ENCODE data around the gene LHCGR.
"Not testable (repeated sequence)": the region's sequence is repeated elsewhere in the genome, so short reads cannot be mapped to it uniquely, and the experiment has no call there.

LHCGR gene

DNA sequence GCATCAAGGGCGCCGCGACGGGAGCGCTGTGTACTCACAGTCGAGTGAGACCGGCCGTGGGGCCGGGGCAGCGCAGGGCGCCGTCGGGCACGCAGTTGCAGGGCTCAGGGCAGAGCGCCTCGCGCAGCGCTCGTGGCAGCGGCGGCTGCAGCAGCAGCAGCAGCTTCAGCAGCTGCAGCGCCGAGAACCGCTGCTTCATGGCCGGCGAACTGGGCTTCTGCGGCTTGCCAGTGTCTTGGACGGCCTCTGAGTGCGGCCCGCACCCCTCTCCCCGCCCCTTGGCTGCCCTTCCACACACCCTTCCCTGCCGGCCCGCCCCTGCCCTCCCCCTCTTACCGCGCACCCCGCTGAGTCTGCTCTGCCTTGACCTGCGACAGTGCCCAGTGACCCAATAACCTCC lies at the start of gene LHCGR:
Gene LHCGR, minus strand, starts transcription at position 252 of the 400 bp plus-strand sequence. Its CDS starts 53 bp downstream, at position 199.
- no peak for DNase-seq

DNA sequence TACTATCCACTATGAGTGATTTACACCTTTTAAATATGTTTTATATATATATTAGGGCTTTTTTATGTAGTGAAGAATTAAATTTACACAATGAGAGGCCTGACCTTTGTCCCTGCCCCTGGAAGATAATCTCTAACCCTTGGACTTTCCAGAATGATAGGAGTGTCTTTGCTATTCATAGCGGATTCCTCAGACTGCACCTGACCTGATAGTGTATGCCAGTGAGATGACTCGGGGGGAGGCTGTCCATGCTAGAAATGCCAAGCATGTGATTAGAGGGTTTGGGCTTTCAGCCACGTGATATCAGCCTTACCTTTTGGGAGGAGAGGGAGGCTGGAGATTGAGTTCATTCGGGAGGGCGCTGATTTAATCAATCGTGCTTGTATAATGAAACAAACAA lies 44.1 kb upstream of the LHCGR start:
- no peak for DNase-seq

DNA sequence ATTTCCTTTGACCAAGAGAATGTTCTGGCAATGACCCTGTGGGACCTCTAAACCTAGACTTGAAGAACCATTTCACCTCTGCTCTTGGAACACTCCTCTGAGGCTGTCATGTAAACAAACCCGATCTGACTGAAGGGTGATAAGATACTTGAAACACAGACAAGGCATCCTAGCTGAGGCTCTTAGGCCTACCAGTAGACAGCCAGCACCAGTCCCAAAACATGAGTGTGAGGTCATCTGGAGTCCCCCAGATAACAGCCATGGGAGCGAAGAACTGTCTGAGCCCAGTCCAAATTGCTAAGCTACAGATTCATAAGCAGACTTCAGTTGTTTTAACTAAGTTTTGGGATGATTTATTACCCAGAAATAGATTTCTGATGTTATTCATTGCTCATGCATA lies 39.5 kb upstream of the LHCGR start:
- DNase-seq, result no peak

DNA sequence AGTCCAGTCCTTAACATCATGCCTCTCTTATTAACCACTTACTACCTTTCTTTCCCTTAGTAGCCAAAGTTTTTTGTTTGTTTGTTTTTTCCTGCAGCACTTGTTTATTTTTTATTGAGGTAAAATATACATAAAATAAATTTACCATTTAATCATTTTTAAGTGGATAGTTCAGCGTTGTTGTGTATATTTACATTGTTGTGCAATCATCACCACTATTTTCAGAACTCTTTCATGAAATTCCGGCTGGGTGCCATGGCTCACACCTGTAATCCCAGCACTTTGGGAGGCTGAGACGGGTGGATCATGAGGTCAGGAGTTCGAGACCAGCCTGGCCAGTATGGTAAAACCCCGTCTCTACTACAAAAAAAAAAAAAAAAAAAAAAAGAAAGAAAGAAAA lies 38.1 kb upstream of the LHCGR start:
- no peak for DNase-seq

DNA sequence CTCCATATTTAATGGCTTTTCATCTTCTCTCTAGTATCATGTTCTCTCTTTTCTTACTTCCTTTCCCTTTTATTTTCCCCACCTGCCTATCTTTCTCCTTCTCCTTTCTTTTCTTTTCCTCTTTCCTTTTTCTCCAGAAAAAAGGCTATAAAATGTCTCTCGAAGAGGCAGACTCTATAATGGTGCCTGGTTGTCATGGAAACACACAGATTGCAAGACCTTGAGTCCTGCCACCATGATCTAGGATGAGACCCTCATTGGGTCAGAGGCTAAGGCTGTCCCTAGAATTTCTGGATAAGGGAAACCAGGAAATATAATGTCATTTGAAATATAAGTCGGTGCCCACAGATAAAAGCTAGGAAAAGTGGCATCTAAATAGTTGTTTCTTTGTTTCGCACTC lies 36.5 kb upstream of the LHCGR start:
- no peak for DNase-seq

DNA sequence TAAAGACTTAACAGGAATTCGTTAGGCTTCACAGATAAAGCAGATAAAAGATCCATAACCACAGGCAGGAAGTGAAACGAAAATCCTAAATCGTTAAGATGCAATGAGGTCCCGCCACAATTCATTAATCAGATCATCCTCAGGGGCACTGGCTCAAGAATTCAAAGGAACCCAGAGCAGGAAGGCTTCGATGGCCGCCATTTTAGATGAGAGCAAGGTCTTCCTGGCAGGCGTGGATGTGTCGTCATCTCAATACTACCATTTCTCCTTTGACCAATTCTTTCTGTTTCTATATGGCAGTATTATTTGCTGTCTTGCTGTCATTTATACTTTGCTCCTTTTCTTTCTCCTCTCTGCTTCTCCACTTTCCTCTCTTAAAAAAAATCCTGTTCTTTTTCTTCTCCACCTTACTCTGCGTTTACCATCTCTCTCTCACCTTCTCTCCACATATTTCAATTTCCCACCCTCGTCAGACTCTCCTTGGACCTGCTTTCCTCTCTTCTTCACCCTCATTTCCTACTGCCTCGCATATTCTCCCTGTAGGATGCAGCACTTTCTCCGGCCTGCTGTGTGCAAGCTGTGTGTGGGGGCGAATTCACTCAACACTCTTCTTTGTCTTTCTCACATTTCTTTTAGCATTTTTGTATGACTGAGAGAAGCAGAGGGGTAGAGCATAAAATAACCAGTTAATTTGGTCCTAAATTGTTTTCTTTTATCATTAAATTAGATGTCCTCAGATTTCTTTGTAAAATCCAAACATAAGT lies 35.1 kb upstream of the LHCGR start:
- no peak for DNase-seq

DNA sequence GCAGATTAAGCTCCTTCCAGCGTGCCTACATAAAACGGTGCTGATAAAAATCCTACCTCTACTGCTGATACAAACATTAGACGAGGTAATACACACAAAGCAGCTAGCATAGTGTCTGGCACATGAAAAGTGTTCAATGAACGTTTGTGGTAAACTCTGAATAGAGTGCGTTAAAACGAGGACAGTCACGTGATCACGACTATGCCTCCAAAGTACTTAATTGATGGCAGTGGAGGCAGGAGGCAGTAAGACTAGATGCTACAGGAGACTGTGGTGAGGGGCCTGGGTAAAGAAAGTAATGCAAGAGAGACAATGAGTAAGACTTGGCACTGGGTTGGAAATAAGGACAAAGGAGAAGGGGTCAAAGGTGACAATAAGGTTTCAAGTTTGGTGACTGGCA lies 32.1 kb upstream of the LHCGR start:
- DNase-seq, result no peak

DNA sequence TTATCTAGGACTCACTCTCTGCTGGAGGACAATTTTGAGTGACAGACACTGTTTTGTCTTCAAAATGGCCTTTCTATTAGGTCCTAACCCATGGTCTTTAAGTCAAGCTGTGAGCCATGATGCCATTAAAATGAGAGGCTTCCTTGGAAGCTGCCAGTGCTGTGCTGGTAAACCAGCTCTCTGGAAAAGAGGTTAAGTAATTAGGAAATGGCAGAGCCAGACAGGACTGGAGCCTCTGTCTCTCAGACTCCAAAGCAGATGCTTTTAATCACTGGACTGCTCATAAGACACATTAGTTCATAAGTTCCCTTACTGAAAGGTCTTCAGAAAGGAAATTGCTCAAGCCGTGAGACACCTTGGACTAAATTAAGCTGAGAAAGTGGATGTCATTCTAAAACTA lies 25.8 kb upstream of the LHCGR start:
- DNase-seq, result no peak

DNA sequence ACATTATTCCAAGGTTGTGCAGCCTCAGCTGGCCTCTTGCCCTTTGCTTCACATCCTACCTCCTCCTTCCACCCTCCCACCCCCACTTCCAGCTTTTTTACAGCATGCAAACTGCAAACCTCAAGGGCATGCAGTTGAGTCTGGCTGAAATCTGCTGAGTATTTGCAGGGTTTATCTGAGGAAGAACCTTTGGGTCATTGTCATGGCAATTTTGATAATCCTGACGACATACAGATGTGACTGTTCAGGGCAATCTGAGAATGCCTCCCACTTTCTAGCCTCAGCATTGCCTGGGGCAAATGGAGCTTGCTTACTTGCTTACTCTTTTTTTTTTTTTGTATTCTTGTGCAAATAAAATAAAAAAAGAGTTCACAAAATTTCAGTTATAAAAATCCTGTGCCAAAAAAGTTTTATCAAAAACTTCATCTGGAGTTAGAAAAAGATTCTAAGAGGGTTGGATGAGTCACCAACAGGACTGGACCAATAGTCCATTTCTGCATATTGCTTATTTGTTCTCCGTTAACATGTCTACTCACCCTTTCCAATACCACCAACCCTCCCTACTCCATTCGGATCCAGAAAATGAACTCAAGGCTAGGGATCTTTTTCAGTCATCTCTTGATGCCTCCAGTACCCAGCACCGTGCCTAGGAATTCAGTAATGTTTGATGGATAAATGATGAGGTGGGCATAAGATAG lies 23.6 kb upstream of the LHCGR start:
- DNase-seq, result no peak

DNA sequence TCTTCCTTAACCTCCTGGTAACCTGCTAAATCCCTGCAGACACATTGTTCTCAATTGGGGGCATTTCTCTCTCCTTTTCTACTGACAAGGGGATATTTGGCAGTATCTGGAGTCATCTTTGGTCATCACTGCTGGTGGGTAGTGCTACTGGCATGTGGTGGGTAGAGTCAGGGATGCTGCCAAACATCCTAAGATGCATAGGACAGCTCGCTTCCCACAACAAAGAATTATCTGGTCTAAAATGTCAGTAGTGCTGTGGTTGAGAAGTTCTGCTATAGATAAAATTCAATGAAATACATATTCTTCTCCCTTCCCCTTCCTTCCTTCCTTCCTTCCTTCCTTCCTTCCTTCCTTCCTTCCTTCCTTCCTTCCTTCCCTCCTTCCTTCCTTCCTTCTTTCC lies 18.7 kb upstream of the LHCGR start:
- no peak for DNase-seq

DNA sequence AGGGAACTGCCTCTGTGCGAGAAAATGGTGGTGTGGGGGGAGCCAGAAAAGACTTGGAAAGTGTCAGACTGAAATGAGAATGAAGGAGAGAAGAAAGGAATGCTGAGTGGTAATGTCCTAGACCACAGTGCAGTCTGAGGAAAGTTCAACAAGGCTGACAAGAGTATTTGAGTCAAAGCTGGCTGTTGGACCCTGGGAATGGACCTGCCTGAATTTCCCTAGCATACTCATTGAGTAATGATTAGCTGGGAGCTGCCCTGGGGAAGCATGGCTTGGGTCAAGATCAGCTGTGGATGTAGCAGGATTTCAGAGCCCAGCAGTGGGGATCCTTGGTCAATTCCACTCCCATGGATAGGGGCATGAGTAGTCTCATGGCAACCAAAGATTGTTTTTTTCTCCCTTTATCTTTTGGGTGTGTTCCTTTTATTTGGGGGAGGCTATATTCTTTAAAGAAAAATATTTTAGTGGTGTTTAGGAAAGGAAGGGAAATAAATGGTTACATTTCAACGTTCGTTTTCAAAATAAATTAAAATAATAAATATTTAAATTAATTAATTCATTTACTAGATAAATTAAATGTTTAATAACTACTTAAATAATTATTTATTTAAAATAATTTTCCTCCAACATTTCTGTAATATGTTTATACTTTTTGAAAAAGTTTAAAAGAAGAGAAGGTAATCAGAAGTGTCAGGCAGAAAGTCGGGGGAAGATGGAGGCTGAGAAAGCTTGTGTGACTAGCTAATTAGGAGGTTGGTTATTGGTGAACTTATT lies 15.9 kb upstream of the LHCGR start:
- DNase-seq, result no peak

DNA sequence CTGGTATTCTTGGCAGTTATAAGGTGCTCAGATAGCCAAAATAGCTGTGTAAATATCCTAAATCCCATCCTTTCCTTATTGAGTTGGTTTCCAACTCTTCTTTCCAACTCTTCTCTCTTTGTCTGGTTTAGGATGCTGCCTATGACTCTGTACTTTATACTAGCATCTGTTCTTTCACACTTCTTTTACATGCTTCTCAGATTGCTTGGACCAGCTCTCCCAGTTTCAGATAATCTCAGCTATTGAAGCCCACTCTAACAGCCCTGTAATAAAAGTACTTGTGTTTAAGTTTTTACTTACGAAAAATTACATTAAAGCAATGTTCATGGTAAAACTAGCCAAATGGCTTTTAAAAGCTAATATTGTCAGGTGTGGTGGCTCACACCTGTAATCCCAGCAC lies 14.7 kb upstream of the LHCGR start:
- no peak for DNase-seq

DNA sequence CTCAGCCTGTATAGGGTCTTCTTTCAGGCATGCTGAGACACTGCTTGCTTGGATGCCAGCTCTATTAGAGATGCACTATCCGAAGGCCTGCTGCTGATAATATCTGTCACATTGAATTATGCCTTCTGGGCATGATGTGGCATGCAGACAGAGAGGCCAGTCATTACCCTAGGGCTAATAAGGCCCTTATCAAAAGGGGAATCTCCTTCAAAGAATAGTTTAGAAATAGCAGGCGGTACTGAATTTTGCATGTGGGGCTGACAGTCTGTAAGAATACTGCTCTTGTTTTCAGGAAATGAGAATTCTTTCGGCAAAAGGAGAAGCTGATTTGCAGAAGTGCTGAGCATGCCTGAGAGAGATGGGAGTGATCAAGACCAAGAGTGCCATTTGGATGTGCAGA lies 13.1 kb upstream of the LHCGR start:
- no peak for DNase-seq

DNA sequence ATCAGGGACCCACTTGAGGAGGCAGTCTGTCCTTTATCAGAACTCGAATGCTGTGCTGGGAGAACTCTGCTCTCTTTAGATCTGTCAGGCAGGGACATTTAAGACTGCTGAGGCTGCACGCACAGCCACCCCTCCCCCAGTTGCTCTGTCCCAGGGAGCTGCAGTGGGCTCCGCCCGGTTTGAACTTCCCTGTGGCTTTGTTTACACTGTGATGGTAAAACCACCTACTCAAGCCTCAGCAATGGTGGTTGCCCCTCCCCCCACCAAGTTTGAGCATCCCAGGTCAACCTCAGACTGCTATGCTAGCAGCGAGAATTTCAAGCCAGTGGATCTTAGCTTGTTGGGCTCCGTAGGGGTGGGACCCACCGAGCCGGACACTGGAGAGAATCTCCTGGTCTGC lies 11.8 kb upstream of the LHCGR start:
- no peak for DNase-seq

DNA sequence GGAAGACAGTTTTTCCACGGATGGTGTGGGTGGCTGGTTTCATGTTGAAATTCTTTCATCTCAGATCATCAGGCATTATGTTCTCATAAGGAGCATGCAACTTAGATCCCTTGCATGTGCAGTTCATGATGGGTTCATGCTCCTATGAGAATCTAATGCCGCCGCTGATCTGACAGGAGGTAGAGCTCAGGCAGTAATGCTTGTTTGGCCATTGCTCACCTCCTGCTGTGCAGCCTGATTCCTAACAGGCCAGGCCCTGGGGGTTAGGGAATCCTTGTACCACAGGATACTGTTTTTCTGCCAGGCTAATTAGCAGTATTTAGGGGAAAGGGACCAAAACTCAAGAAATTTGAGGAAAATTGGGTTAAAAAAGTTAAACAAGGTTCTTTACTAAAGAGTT lies 5.3 kb upstream of the LHCGR start:
- no peak for DNase-seq

DNA sequence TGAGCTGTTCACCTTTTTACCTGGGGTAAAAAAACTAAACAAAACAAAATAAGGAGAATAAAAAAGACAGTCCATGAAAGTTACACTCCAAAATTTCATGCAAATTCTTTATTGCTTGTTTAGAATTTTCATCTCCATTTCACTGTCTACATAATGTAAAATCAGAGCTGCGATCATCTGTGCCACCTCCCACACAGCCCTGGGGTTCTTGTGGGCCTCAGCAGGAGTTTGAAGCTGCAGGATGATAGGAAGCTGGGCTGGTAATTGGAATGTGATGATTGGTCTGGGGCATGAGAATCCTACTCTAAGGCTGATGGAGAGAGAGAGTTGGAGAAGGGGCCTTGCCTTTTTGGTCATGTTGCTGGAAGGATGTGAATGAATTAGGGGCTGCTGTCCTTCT lies 4.2 kb upstream of the LHCGR start:
- no peak for DNase-seq

DNA sequence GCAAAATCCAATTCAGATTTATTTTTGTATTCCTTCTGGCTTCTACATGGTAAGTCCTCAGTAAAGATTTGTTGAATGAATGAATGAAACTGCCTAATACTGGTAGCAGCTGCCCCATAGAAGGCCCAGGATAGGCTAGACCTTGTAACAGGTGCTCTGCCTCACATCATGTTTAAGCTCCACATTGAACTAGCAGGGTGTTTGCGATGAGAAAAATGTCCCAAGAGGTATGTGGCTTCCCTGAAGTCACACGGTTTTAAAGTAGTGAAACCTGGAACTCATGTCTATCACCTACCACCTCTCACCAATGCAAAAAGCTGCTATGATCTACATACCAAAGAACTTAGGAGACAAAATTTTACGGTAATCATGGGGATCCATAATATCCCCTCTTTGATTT lies 765 bp upstream of the LHCGR start:
- DNase-seq, result no peak

DNA sequence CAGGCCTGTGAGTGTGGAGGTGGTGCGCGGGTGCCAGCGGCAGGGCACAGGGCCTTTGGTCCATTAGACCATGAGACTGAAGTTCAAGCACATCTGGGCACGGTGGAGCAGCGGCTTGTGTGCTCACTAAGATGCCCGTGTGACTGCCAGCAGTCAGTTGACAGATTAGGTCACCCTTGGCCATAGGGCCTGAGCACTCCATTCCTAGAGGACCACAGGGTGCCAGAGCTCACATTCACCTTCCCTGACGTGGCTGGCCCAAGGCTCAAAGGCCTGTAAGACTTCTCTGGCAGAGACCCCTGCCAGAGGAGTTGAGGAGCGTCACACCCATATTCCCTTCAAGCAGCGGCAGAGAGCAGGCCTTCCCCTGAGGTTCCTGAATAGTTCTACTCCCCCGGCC lies 650 bp downstream of the LHCGR start:
- DNase-seq, result no peak

DNA sequence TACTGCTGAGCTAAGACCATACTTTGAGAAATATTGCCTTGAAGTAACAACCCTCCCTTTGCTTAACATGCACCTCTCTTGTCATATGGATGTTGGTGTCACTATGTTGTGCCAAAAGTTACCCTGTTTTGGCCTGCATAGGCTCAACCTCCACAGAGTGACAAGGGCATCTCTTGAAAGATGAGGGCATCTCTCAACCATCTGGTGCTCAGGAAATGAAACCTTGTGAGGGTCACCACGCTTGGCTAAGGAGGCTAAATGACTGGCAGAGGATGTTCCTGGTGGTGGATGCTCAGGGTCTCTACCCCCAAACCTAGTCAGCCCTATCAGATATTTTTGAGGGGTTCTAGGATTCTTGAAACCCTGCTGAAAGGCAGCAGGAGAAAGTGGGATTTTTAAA lies 2.3 kb downstream of the LHCGR start:
- no peak for DNase-seq

DNA sequence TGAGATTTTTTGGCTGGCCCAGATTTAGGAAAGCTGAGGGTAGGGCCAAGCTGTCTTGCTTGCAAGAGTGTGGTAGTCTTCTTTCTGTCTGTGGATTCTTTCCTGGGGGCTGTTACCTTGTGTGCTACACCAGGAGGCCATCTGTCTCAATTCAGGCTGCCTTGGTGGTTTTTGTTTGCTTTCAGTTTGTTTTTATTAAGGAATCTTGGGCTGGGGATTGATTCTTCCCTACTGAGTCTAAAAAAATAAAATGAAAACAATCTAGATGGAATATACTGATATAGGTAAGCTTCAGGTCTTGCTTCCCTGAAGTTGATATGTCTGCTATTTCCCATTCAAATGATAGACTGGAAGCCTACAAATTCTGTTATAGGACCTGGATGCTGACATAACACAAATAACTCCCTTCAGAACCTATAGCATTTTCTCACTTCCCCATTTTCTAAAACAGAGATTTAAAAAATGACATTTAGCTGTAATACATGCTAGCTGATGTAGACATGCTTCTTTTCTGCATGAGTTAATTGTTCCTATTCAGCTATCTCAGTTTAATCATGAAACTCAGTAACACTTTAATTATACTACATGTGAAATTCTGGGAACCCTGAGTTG lies 5.3 kb downstream of the LHCGR start:
- DNase-seq, result no peak

DNA sequence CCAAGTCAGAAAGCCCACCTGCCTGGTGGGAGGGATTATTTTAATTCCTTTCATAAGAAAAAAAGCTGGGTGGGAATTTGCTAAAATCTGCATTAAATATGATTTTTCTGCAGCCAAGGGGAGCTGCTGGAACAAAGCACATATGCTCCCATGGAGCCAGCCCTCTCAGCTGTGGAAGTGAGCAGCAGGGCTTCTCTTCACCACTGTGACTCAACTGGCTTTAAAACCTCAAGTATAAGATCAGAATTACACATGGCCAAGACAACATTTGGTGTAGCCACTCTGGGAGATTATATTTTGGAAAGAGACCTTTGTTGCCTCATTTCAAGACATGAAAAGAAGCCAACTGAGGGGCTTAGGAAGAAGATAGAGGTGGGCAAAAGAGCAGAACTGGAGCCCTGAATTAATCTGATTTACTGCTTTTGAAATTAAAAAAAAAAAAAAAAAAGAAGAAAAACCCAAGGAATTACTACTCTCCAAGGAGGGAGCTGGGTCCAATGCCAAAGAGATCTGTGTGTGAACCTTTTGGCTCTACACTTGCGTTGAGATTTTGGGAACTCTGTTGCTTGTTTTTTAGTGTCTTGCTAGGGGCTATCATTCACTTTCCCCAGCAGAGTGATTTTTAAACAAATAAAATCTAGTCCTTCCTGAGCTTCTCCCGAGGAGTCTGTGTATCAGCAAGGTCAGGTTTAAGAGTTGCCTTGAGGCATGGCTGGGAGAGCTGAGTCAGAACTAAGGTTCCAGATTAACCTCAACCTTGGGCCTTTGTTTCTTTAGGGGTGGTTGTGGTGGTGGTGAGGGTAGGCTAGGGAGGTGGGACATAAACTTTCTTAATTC lies 6.0 kb downstream of the LHCGR start:
- no peak for DNase-seq

DNA sequence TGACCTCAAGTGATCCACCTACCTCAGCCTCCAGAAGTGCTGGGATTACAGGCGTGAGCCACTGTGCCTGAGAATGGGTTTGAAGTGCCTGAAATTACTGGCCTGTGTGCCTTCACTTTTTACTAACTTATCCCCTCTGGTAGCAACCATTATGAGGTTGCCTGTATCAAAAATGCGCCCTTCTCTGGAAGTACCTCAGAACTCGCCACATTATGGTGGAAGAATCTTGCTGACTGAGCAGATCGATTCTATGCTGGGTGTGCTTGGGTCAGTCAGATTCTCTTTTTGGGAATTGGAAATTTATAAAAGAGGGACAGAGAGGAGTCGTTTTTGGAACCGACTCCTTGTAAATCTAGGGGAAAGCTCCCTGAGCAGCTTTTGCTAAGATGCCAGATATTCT lies 8.2 kb downstream of the LHCGR start:
- no peak for DNase-seq

DNA sequence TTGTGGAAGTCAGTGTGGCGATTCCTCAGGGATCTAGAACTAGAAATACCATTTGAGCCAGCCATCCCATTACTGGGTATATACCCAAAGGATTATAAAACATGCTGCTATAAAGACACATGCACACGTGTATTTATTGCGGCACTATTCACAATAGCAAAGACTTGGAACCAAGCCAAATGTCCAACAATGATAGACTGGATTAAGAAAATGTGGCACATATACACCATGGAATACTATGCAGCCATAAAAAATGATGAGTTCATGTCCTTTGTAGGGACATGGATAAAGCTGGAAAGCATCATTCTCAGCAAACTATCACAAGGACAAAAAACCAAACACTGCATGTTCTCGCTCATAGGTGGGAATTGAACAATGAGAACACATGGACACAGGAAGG lies 16.3 kb downstream of the LHCGR start:
- not testable (repeated sequence) for DNase-seq

All from SW 1271 (cell line).